Measurements from ENCODE around the gene ZNF710. TPM values are rescaled to one million over a fixed set of nuclear protein-coding genes. Genes with fewer than 3 reads are reported as not detected.

ZNF710 gene
- total and polyA plus RNA-seq, 4 donors = 5.3 to 33.0 (median 17.5) TPM

- H3K4me3 ChIP-seq (ENCODE audit: low read depth, low read length) = no peak overlapping the region
- peaks cover 25% of the 10 kb centered on the region for H3K4me1 ChIP-seq (ENCODE audit: control insufficient read depth, insufficient read depth, low read length)
- no peaks in the 10 kb centered on the region for H3K27me3 ChIP-seq (ENCODE audit: control insufficient read depth, insufficient read depth, low read length)
- no peaks in the 10 kb centered on the region for H3K9me3 ChIP-seq (ENCODE audit: control insufficient read depth, insufficient read depth, low read length)
- H3K27ac ChIP-seq (ENCODE audit: low read depth, low read length) = no peak overlapping the region
- no peak for DNase-seq (ENCODE audit: low read depth in 4 of 6, low spot score in 6 of 6)
- WGBS (ENCODE audit: insufficient coverage) = 91% methylated on average over 27 of the region's 28 CpGs
- peaks cover 69% of the 10 kb centered on the region for H3K36me3 ChIP-seq (ENCODE audit: control insufficient read depth, insufficient read depth, low read length)
These were observed 78.7 kb downstream of the ZNF710 start for GRCh38 chr15:90079619-90080457.

GRCh38 chr15:90080458-90080755, 79.3 kb downstream of the ZNF710 start:
- no peak overlapping the region for H3K27ac ChIP-seq (ENCODE audit: low read depth, low read length)
- WGBS (ENCODE audit: insufficient coverage) = 77% methylated on average over 7 of the region's 9 CpGs
- peaks cover 71% of the 10 kb centered on the region for H3K36me3 ChIP-seq (ENCODE audit: control insufficient read depth, insufficient read depth, low read length)
- H3K9me3 ChIP-seq (ENCODE audit: control insufficient read depth, insufficient read depth, low read length) = no peaks in the 10 kb centered on the region
- no peaks in the 10 kb centered on the region for H3K27me3 ChIP-seq (ENCODE audit: control insufficient read depth, insufficient read depth, low read length)
- no peak for DNase-seq (ENCODE audit: low read depth in 4 of 6, low spot score in 6 of 6)
- peaks cover 25% of the 10 kb centered on the region for H3K4me1 ChIP-seq (ENCODE audit: control insufficient read depth, insufficient read depth, low read length)
- no peak overlapping the region for H3K4me3 ChIP-seq (ENCODE audit: low read depth, low read length)

- Histone ChIP-seq H3K27me3 (ENCODE audit: control insufficient read depth, insufficient read depth, low read length) (no peaks in the 10 kb centered on the region), H3K36me3 (ENCODE audit: control insufficient read depth, insufficient read depth, low read length) (peaks cover 74% of the 10 kb centered on the region), H3K4me3 (ENCODE audit: low read depth, low read length) (no peak overlapping the region), H3K9me3 (ENCODE audit: control insufficient read depth, insufficient read depth, low read length) (no peaks in the 10 kb centered on the region), H3K4me1 (ENCODE audit: control insufficient read depth, insufficient read depth, low read length) (peaks cover 25% of the 10 kb centered on the region), H3K27ac (ENCODE audit: low read depth, low read length) (peak overlapping the region; percentile 38)
- WGBS (ENCODE audit: insufficient coverage) = 80% methylated on average over 4 of the region's 11 CpGs
- DNase-seq (ENCODE audit: low read depth in 4 of 6, low spot score in 6 of 6) = no peak
These were observed 79.8 kb downstream of the ZNF710 start for GRCh38 chr15:90080818-90081393.

GRCh38 chr15:90082140-90082715, 81.1 kb downstream of the ZNF710 start:
- Histone ChIP-seq H3K36me3 (ENCODE audit: control insufficient read depth, insufficient read depth, low read length) (peaks cover 77% of the 10 kb centered on the region), H3K4me3 (ENCODE audit: low read depth, low read length) (no peak overlapping the region), H3K27ac (ENCODE audit: low read depth, low read length) (peak overlapping the region; percentile 29), H3K27me3 (ENCODE audit: control insufficient read depth, insufficient read depth, low read length) (no peaks in the 10 kb centered on the region), H3K9me3 (ENCODE audit: control insufficient read depth, insufficient read depth, low read length) (no peaks in the 10 kb centered on the region), H3K4me1 (ENCODE audit: control insufficient read depth, insufficient read depth, low read length) (peaks cover 25% of the 10 kb centered on the region)
- DNase-seq (ENCODE audit: low read depth in 4 of 6, low spot score in 6 of 6) = peak in 3 of 6 donors; percentile 33 to 90 (median 54)
- 13% methylated on average over 7 of the region's 9 CpGs for whole genome bisulfite sequencing (ENCODE audit: insufficient coverage)

DNA sequence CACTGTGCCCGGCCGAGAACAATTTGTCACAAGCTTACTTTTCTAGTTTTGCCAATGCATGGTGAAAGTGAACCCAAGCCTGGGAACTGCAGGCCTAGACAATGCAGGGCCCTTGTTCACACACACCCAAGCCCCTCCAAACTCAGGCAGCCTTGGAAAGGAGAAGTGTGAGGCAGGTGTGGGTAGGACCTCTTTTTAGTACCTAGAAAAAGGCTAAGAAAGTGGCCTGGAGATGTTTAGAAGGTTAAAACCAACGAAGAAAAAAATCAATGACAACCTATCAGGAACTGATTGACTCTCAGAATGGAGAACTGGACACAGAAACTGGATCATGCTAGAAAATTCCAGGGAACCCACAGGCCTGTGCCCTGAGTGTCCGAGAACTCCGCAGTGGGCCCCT, 82.3 kb downstream of the ZNF710 start:
- Histone ChIP-seq H3K27ac (ENCODE audit: low read depth, low read length) (no peak overlapping the region), H3K4me1 (ENCODE audit: control insufficient read depth, insufficient read depth, low read length) (peaks cover 25% of the 10 kb centered on the region), H3K9me3 (ENCODE audit: control insufficient read depth, insufficient read depth, low read length) (no peaks in the 10 kb centered on the region), H3K36me3 (ENCODE audit: control insufficient read depth, insufficient read depth, low read length) (peaks cover 85% of the 10 kb centered on the region), H3K4me3 (ENCODE audit: low read depth, low read length) (no peak overlapping the region), H3K27me3 (ENCODE audit: control insufficient read depth, insufficient read depth, low read length) (no peaks in the 10 kb centered on the region)
- no peak for DNase-seq (ENCODE audit: low read depth in 4 of 6, low spot score in 6 of 6)
- 93% methylated on average over 5 of the region's 5 CpGs for WGBS (ENCODE audit: insufficient coverage)

DNA sequence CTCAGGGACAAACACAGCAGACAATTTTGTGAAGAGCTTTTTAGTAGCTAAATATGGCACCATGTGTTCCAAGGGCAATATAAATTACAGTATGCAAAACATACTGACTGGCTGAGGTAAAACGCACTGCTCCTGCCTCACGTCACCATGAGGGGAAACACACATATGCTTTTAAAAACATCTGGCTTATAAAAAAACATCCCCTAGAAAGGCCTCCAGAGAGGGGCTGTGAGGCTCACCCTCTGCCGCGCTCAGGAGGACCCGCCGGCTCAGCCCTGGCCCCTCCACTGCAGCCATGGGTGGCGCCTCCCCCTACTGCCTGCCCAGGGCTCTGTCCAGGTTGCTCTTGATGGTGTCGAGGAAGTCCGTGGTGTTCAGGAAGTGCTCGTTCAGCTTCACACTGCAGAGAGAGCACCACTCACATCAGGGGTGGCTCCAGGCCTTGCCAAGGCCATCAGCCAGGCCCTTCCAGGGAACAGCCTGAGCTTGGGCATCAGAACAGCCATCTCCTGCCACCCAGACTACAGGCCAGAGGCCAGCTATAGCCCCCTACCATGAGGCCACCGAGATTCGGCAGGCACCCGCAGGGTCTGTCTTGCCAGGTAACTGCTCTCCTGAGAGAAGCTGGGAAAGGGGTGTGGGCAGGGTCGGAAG, 83.0 kb downstream of the ZNF710 start:
- DNase-seq (ENCODE audit: low read depth in 4 of 6, low spot score in 6 of 6) = no peak
- no peak overlapping the region for H3K4me3 ChIP-seq (ENCODE audit: low read depth, low read length)
- H3K27me3 ChIP-seq (ENCODE audit: control insufficient read depth, insufficient read depth, low read length) = no peaks in the 10 kb centered on the region
- peaks cover 25% of the 10 kb centered on the region for H3K4me1 ChIP-seq (ENCODE audit: control insufficient read depth, insufficient read depth, low read length)
- 87% methylated on average over 9 of the region's 14 CpGs for WGBS (ENCODE audit: insufficient coverage)
- no peaks in the 10 kb centered on the region for H3K9me3 ChIP-seq (ENCODE audit: control insufficient read depth, insufficient read depth, low read length)
- no peak overlapping the region for H3K27ac ChIP-seq (ENCODE audit: low read depth, low read length)
- H3K36me3 ChIP-seq (ENCODE audit: control insufficient read depth, insufficient read depth, low read length) = peaks cover 85% of the 10 kb centered on the region

- no peak overlapping the region for H3K4me3 ChIP-seq (ENCODE audit: low read depth, low read length)
- WGBS (ENCODE audit: insufficient coverage) = 88% methylated on average over 17 of the region's 18 CpGs
- H3K27me3 ChIP-seq (ENCODE audit: control insufficient read depth, insufficient read depth, low read length) = no peaks in the 10 kb centered on the region
- DNase-seq (ENCODE audit: low read depth in 4 of 6, low spot score in 6 of 6) = no peak
- H3K36me3 ChIP-seq (ENCODE audit: control insufficient read depth, insufficient read depth, low read length) = peaks cover 85% of the 10 kb centered on the region
- H3K9me3 ChIP-seq (ENCODE audit: control insufficient read depth, insufficient read depth, low read length) = no peaks in the 10 kb centered on the region
- peaks cover 25% of the 10 kb centered on the region for H3K4me1 ChIP-seq (ENCODE audit: control insufficient read depth, insufficient read depth, low read length)
- no peak overlapping the region for H3K27ac ChIP-seq (ENCODE audit: low read depth, low read length)
These were observed 83.8 kb downstream of the ZNF710 start for GRCh38 chr15:90084876-90085423.

- WGBS (ENCODE audit: insufficient coverage) = 86% methylated on average over 1 of the region's 3 CpGs
- Histone ChIP-seq H3K27me3 (ENCODE audit: control insufficient read depth, insufficient read depth, low read length) (no peaks in the 10 kb centered on the region), H3K4me1 (ENCODE audit: control insufficient read depth, insufficient read depth, low read length) (peaks cover 25% of the 10 kb centered on the region), H3K36me3 (ENCODE audit: control insufficient read depth, insufficient read depth, low read length) (peaks cover 85% of the 10 kb centered on the region), H3K4me3 (ENCODE audit: low read depth, low read length) (no peak overlapping the region), H3K27ac (ENCODE audit: low read depth, low read length) (no peak overlapping the region), H3K9me3 (ENCODE audit: control insufficient read depth, insufficient read depth, low read length) (no peaks in the 10 kb centered on the region)
- no peak for DNase-seq (ENCODE audit: low read depth in 4 of 6, low spot score in 6 of 6)
These were observed 84.4 kb downstream of the ZNF710 start for GRCh38 chr15:90085565-90085964.

DNA sequence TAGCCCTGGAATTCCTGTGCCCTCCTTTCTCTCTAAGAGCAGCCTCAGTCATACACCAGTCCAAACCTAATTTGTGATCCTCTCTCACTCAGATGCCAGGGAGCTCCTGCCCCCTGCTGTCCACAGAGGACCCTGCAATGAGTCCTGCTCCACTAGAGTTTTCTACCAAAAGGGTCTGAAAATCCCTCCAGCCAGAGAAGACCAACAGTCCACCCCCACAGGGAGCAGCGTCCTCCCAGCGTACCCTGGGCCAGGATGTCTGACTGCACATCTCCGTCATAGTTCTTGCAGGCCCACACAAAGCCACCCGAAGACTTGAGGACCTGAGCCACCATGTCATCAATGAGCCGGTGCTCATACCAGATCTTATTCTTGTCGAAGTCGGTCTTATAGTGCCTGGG, 85.7 kb downstream of the ZNF710 start:
- DNase-seq (ENCODE audit: low read depth in 4 of 6, low spot score in 6 of 6) = peak in 1 of 6 donors; percentile 34
- Histone ChIP-seq H3K4me1 (ENCODE audit: control insufficient read depth, insufficient read depth, low read length) (peaks cover 13% of the 10 kb centered on the region), H3K4me3 (ENCODE audit: low read depth, low read length) (no peak overlapping the region), H3K27ac (ENCODE audit: low read depth, low read length) (no peak overlapping the region), H3K36me3 (ENCODE audit: control insufficient read depth, insufficient read depth, low read length) (peaks cover 85% of the 10 kb centered on the region), H3K27me3 (ENCODE audit: control insufficient read depth, insufficient read depth, low read length) (no peaks in the 10 kb centered on the region), H3K9me3 (ENCODE audit: control insufficient read depth, insufficient read depth, low read length) (no peaks in the 10 kb centered on the region)
- 90% methylated on average over 7 of the region's 7 CpGs for WGBS (ENCODE audit: insufficient coverage)

Data from spinal cord (tissue), 10 donors.